ENCODE data around the gene TMEM220.

TMEM220 gene

GRCh38 chr17:10741416-10742135 lies 11.8 kb upstream of the TMEM220 start:
- Histone ChIP-seq H3K9me3 (ENCODE audit: severe bottlenecking) (no peaks in the 10 kb centered on the region), H3K4me3 (ENCODE audit: low read depth, low read length) (no peak overlapping the region), H3K27me3 (ENCODE audit: insufficient read depth, low read depth, severe bottlenecking) (no peaks in the 10 kb centered on the region), H3K27ac (no peak overlapping the region), H3K36me3 (no peaks in the 10 kb centered on the region)
- no peak for DNase-seq
- TF ChIP-seq CTCF (IDR thresholded peaks at IDR 0.05; ENCODE audit: low read depth, low read length) = no peak

DNA sequence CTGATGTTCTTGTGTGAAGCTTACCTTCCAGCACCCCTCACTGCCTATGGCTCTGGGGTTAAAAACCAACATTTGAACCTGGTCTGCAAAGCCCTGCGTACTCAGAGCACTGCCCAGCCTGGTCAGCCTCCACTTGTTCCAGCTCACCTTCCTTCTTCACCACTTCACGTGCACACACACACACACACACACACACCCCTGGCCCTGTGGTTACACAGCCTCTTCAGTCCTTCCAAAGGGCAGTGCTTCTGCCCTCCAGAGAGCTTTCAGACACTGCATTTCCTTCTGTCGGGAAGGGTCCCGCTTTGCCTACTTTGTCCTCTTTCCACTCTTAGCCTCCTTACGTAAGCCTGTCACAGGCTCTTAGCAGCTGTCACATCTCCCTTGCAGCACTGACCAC lies 9.6 kb upstream of the TMEM220 start:
- H3K4me3 ChIP-seq (ENCODE audit: low read depth, low read length) = no peak overlapping the region
- TF ChIP-seq CTCF (IDR thresholded peaks at IDR 0.05; ENCODE audit: low read depth, low read length) = no peak
- no peak for DNase-seq

DNA sequence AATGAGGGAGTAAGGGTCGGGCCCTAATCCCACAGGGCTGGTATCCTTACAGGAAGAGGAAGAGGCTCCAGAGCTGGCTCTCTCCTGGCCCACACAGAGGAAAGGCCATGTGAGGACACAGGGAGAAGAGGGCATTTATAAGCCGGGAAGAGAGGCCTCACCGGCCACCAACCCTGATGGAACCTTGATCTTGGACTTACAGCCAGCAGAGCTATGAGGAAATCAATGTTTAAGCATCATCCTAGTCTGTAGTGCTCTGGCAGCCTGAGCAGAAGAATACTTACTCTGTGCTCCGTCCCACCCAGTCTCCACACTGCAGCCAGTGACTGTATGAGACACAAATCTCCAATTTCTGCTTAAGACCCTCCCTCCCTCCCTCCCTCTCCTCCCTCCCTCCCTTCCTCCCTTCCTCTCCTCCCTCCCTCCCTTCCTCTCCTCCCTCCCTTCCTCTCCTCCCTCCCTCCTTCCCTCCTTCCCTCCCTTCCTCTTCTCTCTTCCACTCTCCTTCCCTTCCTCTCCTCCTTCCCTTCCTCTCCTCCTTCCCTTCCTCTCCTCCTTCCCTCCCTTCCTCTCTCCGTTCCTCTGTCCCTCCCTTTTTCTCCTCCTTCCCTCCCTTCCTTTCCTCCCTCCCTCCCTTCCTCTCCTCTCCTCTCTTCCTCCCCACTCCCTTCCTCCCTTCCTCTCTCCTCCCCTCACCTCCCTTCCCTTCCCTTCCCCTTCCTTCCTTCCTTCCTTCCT lies 8.9 kb upstream of the TMEM220 start:
- peak; percentile 21 for DNase-seq
- Histone ChIP-seq H3K9me3 (ENCODE audit: severe bottlenecking) (no peaks in the 10 kb centered on the region), H3K36me3 (no peaks in the 10 kb centered on the region), H3K4me3 (ENCODE audit: low read depth, low read length) (no peak overlapping the region), H3K27ac (no peak overlapping the region), H3K27me3 (ENCODE audit: insufficient read depth, low read depth, severe bottlenecking) (no peaks in the 10 kb centered on the region)
- TF ChIP-seq CTCF (IDR thresholded peaks at IDR 0.05; ENCODE audit: low read depth, low read length) = no peak

More for the DNA sequence above, 9.6 kb upstream of the TMEM220 start:
- H3K27ac ChIP-seq = no peak overlapping the region
- H3K27me3 ChIP-seq (ENCODE audit: insufficient read depth, low read depth, severe bottlenecking) = no peaks in the 10 kb centered on the region
- no peaks in the 10 kb centered on the region for H3K9me3 ChIP-seq (ENCODE audit: severe bottlenecking)
- H3K36me3 ChIP-seq = no peaks in the 10 kb centered on the region

- no peak overlapping the region for H3K4me3 ChIP-seq (ENCODE audit: low read depth, low read length)
- no peak for DNase-seq
- no peaks in the 10 kb centered on the region for H3K36me3 ChIP-seq
- no peak overlapping the region for H3K27ac ChIP-seq
- no peaks in the 10 kb centered on the region for H3K27me3 ChIP-seq (ENCODE audit: insufficient read depth, low read depth, severe bottlenecking)
- H3K9me3 ChIP-seq (ENCODE audit: severe bottlenecking) = no peaks in the 10 kb centered on the region
- no peak for TF ChIP-seq CTCF (IDR thresholded peaks at IDR 0.05; ENCODE audit: low read depth, low read length)
Observed at GRCh38 chr17:10737736-10738135, 7.9 kb upstream of the TMEM220 start.

DNA sequence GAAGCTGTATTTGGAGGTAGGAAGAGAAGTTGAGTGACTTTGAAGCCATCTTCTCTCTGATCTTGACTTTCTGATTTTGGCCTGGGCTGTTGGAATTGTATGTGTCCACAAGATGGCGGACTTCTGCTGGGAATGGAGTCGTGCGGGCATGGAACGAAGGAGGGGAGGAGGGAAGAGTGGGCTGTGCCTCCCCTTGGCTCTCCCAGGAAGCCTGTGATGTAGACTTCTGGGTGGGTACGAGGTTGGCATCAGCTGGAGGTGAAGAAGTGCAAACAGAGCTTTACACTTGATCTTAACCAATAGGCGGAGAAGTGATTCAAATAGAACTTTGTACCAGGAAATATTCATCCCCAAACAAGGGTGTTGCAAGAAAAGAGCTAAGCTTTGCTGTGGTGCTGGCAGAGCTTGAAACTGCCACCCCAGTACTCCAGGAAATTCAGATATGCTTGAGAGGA lies 7.4 kb upstream of the TMEM220 start:
- Histone ChIP-seq H3K36me3 (no peaks in the 10 kb centered on the region), H3K9me3 (ENCODE audit: severe bottlenecking) (no peaks in the 10 kb centered on the region), H3K27me3 (ENCODE audit: insufficient read depth, low read depth, severe bottlenecking) (no peaks in the 10 kb centered on the region), H3K27ac (no peak overlapping the region), H3K4me3 (ENCODE audit: low read depth, low read length) (no peak overlapping the region)
- peak; percentile 67 for DNase-seq
- peak; percentile 71 for TF ChIP-seq CTCF (IDR thresholded peaks at IDR 0.05; ENCODE audit: low read depth, low read length)

All from WERI-Rb-1 (cell line).